Left hindlimb (tissue), 1 donor: ENCODE data around the gene FXYD1.

Experiments
- DNase-seq: peaks from one replicate; pipeline ENCODE4 v3.0.0-alpha.2; 2018

The FXYD1 gene

DNA sequence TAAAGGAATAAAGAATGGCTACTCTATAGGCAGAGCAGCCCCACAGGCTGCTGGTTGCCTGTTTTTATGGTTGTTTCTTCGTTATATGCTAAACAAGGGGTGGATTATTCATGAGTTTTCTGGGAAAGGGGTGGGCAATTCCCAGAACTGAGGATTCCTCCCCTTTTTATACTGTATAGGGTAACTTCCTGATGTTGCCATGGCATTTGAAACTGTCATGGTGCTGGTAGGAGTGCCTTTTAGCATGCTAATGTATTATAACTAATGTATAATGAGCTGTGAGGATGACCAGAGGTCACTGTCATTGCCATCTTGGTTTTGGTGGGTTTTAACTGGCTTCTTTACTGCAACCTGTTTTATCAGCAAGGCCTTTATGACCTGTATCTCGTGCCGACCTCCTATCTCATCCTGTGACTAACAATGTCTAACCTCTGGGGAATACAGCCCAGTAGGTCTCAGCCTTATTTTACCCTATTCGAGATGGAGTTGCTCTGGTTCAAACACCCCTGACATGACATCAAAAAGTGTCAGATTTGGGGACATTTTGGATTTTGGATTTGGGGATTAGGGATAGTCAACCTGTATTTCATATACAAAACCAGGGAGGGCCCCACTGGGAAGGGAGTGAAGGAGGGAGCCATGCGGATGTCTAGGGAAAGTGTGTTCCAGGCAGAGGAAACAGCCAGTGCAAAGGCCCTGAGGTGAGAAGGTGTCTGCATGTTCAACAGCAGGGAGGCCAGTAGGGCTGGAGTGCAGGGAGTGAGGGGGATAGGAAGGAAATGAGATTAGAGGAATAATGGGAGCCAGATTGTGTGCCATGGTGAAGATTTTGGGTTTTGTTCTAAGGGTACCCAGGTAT, 26.8 kb downstream of the FXYD1 start:
- no peak for DNase-seq

DNA sequence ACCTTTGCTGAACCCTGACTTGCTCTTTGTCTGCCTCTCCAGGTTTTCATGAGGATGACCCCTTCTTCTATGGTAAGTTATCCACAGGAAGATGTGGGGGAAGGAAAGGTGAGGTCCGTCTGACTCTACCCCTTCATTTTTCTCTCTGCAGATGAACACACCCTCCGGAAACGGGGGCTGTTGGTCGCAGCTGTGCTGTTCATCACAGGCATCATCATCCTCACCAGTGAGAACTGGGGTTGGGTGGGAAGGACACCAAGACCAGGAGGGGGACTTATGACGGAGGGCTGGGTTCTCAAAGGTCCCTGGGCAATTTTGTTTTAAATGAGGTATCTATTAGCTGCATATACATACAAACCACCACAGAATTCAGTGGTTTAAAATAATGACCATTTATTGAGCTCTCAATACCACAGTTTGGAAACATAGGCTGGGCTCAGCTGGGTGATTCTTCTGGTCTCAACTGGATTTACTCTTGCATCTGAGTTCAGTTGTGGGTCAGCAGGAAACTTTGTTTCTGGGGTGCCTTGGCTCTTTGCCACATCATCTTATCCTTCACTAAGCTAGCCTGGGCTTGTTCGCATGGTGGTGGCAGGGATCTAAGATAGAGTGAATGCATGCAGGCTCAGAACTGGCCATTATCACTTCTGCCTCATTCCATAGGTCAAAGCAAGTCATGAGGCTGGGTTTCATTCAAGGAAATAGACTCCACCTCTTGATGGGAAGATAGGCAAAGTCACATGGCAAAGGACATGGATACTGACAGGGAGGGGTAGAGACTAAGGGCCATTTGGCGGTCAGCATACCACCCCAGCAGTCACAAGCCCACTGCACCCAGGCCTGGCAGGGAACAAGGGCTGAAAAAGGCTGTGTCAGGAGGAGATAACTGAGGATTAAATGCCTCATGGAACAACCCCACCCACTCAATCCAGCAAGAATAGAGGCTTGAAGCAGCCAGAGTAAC, 27.8 kb downstream of the FXYD1 start:
- no peak for DNase-seq

DNA sequence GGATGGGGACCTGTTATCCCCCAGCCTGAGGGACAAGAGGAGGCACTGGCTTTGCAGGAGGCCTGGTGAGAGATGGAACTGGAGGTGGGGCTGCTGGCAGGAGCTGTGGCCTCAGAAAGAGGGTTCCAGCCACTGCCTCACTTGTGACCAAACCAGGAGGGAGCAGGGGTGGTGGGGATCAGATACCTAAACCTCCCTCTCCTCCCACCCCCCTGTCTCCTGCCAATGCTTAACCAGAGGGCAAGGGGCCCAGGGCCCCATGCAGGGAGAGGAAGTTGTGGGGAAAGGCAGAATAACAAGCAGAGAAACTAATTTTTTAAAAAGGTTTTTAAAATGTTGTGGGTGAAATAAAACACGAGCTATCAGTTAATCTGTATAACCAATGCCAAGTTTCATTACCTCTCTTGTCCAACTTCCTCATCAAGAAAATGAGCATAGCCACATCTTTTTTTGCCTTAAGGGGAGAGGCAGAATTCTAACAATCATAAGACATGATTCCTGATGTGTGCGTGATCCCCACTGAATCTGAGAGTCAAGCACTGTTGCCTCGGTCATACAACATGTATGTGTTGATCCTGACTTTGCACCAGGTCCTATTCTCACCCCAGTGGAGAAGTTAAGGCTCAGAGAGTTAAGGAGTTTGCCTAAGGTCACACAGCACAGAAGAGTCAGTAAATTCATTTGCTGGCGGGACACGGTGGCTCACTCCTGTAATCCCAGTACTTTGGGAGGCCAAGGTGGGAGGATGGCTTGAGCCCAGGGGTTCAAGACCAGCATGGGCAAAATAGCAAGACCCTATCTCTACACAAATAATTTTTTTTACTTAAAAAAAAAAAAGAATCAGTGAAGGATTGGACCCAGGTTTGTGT, 28.9 kb downstream of the FXYD1 start:
- no peak for DNase-seq

DNA sequence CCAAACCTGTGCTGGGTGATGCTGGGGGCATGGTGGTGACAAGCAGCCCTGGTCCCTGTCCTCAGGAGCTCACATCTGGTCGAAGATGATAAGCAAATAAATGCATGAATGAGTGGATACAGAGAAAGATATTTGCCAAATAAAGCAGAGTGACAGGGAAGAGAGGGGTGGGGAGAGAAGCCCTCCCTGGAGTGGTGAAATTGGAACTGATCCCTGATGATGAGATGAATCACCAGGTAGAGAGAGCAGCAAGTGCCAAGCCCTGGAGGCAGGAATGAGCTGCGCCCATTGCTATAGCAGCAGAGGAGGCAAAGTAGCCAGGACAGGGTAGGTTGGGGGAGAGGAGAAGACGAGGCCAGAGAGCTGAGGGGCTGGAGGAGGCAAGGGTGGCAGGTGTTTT, 29.6 kb downstream of the FXYD1 start:
- DNase-seq: no peak

DNA sequence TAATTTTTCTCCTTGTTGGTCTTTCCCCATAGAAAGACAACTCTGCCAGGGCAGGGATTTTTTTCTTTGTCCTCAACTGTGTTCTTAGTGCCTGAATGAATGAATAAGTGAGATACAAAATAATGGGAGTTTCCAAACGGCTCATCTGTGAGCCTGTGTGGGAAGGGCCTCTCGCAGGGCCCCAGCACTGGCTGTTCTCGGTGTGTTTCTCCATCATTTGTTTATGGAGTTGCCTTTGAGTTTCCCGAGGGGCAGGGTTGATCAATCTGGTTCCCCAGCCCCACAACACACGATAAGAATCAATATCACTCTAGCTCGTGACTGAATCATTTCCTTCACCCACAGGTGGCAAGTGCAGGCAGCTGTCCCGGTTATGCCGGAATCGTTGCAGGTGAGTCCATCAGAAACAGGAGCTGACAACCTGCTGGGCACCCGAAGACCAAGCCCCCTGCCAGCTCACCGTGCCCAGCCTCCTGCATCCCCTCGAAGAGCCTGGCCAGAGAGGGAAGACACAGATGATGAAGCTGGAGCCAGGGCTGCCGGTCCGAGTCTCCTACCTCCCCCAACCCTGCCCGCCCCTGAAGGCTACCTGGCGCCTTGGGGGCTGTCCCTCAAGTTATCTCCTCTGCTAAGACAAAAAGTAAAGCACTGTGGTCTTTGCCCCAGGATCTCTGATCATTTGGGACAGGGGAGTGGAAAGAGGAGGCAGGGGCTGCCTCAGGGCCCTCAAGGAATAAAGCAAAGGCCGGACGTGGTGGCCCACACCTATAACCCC, 30.8 kb downstream of the FXYD1 start:
- no peak for DNase-seq

DNA sequence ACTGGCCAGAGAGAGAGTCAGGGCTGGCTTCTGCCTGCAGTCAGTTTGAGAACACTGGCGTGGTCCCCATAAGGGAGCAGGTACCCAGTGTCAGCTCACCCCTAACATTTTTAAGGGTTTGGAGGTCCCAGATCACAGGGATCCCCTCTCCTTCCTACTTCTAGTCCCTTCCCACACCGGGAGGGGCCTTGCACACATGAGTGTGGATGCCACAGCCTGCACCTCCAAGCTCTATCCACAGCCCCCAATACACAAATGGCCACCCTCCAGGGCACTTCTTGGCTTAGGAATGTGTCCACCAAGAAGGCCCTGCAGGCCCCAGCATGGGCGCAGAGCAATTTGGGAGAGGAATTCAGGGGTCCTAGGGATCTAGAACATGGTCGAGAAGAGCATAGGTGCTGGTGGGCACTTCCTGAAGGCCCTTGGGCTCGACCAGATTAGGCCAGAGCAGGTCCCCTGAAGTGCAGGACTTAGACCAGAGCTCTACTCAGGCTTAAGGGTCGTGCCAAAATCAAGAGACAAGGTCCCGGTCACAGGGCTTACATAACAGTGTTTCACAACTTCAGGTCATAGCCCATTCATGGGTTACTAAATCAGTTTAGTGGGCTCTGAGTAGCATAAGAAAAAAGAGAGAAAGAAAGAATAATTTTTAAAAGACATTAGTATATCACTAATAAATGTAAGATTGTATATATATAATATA, 31.9 kb downstream of the FXYD1 start:
- no peak for DNase-seq

DNA sequence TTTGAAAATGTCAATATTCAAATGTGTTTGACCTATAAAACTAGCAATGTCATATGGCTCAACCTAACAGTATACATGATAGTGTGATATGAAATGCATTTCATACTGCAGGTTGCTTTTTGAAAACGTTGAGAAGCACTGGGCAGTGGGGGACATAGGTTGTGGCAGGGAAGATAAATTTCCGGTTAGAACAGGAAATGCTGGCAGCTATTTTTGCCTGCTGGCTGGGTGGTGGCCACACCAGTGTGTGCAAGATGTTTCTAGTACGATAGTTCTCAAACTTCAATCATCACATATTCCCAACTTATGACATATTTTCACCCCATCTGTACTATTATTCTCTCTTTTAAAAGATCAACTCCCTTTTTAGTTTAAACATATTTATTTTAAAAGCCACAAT, 33.1 kb downstream of the FXYD1 start:
- DNase-seq: no peak

DNA sequence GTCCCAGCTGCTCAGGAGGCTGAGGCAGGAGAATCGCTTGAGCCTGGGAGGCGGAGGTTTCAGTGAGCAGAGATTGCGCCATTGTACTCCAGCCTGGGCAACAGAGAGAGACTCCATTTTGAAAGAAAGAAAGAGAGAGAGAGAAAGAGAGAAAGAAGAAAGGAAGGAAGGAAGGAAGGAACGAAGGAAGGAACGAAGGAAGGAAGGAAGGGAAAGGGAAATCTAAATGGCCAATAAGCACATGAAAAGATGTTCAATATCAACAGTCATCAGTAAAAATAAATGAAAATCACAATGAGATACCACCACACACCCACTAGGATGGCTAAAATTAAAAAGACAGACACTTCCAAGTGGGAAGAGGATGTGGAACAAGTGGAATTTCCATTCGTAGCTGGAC, 35.6 kb downstream of the FXYD1 start:
- no peak for DNase-seq

DNA sequence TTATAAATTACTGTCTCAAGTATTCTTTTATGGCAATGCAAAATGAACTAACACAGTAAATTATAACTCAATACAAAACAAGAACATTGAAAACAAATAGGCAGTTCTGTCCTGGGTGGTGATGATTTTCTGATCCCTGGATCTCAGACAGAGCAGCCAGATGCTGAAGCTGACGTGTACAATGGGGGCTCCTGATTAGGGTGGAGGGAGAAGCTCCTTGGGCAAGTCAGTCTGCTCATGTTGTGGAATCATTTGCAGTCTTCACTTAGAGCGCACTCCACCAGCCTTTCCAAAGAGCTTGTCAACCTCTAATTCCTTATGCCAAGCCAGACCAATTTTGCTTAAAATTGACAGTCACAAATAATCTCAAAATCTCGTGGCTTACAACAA, 37.6 kb downstream of the FXYD1 start:
- no peak for DNase-seq

DNA sequence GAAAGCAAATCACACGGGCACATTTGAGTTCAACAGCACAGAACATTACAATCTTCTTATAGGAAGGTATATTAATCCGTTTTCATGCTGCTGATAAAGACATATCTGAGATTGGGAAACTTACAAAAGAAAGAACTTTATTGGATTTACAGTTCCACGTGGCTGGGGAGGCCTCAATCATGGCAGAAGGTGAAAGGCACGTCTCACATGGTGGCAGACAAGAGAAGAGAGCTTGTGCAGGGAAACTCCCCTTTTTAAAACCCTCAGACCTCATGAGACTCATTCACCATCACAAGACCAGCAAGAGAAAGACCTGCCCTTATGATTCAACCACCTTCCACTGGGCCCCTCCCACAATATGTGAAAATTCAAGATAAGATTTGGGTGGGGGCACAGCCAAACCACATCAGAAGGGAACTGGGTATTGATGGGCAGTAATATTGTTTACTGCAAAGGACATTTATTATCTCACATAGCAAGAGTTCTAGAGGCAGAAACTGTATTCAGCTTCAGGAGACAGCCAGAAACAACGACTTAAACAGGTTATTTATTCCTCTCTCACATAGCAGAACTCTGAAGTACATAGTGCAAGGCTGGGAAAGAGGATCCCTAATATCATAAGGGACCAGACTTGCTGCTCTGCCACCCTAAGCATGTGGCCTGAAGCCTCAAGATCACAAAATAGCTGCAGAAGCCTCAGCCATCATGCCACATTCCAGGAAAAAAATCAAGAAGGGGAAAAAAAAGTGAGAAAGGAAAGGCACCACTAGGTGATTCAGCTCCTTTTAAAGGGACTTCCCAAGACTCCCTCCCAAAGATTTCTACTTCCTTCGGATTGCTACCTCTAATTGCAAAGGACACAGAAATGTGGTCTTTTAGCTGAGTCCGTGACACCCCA, 39.0 kb downstream of the FXYD1 start:
- DNase-seq: no peak

DNA sequence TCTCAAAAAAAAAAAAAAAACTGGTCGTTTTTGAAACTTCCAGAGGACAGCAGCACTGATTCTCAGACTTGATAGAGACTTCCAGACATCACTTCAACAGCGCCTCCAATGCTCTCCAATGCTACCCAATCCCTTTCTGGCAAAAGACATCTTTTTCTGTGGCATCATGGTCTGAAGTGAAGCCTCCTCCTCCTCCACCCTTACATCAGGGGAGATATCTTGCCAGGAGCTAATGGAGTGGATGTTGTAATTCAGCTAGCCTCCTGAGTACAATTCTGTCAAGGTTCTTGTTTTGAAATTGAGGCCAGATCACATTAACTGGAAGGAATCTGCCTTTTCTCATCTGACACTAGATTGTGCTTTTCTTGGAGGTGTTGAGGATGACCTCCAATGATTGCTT, 40.1 kb downstream of the FXYD1 start:
- no peak for DNase-seq

DNA sequence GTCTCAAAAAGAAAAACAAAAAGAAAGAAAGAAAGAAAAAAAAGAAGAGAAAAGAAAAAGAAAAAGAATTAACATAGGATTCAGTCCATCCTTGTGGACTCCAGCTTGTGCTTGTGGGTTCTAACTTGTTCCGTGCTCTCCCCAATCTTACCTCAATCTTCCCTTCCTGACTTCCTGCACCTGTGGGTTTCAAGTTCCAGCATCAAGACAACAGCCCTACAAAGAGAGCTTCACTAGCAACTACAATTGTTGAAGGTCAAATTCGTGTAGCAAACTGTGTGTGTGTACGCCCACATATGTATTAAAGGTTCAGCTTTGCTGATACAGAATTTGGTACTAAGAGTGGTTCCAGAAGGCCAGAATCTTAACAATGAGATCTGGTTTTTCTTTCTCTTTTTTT, 41.2 kb downstream of the FXYD1 start:
- DNase-seq: no peak

DNA sequence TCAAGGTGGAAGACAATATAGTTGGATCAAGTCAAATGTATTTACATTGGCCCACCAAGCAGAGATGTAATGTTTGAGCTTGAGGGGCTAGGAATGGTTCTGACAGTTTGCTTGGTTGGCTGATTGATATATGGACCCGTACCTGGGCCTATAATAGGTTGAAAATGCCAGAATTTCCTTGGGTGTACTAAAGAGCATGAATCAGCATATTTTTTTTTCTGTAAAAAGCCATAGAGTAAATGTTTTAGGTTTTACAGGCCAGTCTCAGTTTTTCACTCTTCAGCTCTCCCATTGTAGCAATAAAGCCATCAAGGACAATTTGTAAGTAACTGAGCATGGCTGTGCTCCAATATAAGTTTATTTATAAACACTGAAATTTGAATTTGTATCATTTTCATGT, 42.8 kb downstream of the FXYD1 start:
- DNase-seq: no peak

DNA sequence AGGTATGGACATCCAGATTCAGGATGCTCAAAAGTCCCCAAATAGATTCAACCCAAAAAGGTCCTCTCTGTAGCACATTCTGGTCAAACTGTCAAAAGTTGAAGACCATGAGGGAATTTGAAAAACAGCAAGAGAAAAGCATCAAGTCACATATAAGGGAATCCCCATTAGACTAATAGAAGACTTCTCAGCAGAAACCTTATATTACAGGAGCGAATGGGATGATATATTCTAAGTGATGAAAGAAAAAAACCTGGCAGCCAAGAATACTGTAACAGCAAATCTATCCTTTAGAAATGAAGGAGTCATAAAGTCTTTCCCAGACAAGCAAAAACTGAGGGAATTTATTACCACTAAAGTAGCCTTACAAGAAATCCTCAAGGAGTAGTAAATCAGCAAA, 45.6 kb downstream of the FXYD1 start:
- DNase-seq: no peak

DNA sequence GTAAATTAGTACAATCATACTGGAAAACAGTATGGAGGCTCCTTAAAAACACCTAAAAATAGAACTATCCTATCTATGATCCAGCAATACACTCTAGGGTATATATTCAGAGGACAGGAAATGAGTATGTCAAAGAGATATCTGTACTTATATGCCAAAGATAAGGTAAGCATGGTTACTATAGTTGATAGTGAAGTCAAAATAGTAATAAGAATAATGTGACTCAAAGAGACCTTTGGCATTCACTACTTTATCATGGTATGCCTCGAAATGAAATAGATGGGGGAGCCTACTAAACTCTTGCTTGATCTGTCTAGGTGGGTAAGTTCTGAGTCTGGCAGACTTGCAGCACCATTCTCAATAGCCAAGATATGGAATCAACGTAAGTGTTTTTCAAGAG, 46.3 kb downstream of the FXYD1 start:
- no peak for DNase-seq
